ENCODE data around the gene KLC1.
A peak's percentile ranks its signal among the peaks of the same experiment; 100 is the strongest.

The KLC1 gene

DNA sequence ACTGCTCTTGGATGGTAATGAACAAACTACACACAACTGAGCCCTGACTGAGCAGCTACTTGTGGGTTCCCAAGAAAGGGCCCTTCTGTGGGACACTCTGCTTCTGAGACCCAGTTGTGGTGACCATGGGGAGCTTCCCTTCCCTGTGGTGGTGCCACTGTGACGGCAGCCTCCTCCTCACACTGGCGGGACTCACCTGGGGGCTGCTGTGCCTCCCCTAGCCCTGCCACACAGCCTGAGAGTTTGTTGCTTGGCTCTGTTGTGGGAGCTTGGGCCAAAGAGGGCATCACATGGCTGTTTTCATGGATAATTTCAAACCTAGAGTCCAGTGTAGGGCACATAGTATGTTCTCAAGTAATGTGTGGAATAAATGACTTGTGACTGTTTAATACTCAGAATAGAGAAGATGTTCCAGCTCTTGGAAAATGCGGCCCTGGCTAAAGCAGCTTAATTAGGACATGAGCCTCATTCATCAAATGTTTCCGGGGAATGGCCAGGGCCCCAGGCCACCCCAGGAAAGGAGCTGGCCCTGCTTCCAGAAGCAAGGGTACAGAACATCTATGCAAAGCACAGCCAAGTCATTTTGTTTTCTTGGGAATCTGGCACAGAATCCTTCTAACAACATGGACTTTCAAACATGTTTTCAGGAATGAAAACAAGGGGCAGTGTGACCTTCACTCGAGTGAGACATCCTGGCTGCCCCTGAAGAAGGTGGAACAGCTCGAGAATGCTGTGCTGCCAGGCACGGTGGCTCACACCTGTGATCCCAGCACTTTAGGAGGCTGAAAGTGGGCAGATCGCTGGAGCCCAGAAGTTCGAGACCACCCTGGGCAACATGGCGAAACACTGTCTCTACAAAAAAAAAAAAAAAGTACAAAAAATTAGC is 107.8 kb downstream of the KLC1 start:
- peak in 6 of 14 donors; percentile 43 to 65 (median 52) for DNase-seq

DNA sequence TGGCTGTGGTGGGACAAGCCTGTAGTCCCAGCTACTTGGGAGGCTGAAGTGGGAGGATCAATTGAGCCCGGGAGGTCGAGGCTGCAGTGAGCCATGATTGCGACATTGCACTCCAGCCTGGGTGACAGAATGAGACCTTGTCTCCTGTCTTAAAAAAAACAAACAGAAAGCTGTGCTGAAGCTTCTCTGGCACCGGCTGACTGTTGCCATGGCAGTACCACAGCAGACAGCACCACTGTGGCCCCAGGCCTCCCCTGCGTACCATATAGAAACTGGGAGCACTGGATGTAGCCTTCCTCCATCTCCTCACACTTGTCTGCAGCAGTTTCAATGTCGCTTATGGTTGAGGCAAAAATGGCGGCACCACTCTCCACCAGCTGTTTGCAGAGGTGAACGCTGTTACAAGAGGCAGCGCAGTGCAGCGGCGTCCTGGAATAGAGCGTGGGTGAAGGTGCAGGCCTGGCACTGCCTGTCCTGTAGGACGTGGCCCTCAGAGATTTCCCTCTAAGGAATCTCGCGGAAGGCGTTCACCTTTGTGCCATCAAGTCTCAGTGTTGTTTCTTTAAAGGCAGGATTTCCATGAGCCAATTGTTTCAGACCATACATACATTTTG is 108.5 kb downstream of the KLC1 start:
- no peak for DNase-seq

DNA sequence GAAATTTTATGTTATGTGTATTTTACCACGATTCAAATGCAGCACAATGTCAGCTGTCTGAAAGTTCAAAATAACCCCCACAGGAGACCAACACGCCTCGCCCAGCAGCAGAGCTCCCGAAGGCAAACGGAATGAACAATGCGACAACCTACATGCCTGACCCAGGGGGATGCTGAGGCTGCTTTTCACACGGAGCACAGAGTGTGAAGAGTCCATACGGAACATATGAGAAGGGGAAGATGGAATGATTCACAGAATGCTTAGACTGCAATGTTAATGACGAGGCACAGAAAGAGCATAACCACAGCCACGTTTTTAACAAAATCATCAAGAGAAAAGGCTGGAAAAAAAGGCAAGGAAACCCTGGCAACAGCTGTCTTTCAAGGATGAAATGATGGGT is 109.2 kb downstream of the KLC1 start:
- no peak for DNase-seq

DNA sequence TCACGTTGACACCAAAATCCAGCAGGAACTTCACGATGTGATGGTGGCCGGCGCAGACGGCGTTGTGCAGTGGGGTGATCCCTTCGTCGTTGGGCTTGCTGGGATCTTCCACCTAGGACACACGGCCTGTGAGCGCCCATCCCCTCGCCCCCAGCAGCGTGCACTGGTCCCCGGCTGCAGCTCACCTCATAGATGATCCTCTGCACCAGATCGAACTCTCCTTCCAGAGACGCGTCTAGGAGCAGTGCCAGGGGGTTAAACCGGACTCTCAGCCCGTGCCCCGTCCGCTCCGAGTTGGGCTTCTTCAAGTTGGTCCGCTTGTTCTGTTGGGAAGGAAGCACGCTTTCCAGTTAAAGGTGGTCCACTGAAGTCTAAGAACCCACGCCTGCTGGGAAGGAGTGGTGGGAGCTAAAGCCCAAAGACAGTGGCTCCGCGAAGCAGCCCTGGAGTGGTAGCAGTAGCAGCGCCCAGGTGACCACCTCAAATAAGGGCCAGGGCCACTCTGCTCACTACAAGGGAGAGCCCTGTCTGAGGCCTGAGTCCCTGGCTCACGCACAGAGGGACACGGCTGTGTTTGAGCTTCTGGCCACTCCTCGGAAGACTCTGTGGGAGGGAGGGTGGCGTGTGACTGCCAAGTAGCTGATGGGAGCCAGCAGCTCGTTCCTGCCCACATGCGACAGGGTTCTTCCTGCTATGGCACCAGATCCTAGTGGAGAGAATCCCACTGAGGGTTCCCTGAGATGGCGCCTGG is 109.9 kb downstream of the KLC1 start:
- peak in 3 of 14 donors; percentile 35 to 72 (median 46) for DNase-seq

DNA sequence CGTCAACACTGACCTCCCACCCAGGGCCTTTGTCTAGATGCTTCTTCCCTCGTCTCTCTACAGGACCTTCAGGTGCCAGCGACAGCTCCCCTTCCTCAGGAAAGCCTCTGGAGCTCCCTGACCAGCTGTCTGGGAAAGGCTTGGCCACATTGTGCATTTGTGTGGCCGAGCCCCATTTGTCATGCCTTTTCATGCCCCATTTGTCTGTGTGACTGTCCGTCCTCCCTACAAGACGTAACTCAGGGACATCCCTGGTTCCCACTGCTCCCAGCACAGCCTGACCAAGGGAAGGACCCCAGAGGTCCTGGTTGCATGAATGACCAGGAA is 110.4 kb downstream of the KLC1 start:
- no peak for DNase-seq

DNA sequence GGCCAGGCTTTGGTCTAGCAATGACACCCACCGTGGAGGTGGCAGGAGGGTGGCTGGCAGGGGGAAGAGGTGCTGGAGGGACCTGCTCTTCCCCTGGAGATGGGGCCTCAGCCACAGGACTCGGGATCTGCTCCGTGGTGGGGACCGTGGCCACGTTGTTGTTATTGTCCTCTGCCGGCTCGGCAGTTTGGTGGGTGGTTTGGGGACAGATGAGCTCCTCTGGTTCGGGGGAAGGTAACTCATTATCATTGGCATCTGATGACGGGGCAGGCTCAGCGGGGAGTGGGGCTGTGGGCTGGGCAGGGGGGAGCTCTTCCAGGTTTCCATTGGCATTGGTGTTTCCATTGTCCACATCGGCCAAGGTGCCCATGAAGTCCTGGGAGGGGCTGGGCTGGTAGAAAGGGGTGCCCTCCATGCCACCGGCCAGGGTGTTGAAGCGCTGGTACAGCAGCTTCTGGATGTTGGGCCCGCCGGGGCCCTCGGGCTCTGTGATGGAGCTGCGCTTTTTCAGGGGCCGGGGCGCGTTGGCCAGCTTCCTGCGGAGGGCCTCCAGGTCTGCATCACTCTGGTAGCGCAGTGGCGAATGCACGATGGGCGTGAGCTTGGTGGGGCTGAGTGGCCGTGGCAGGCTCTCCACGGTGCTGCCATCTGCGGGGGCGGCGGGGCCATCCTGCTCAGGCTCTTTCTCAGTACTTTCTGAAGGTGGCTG is 110.9 kb downstream of the KLC1 start:
- DNase-seq = no peak

DNA sequence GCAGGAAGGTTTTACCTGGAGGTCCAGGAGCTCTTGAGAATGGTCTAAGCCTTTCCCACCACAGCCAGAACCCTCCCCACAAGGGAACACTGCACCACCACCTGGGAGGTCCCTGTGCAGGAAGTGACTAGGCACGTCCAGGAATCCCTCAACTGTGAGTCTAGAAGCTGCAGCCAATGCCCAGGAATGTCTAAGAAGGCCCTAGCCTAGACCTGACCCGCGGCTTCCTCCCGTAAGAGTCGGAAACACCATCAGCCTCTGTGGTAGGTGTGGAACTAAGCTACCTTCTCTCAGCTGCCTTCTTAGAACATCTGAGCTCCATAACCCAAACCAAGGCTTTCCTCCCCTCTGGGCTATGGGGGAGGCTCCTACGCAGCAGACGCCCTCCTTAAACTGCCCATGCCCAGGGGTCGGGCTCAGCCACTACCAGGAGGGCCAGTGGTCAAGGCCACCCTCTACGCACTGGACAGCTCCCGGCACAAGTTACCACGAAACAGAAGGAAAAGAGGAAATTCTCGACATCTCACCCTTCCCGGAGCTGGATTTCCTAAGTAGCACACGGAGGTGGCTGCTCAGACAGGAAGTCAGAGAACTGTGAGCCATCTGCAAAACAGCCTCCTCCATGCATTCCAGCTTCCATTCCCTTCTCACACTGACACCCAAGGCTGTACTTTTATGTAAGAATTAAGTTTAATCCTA is 112.1 kb downstream of the KLC1 start:
- no peak for DNase-seq

DNA sequence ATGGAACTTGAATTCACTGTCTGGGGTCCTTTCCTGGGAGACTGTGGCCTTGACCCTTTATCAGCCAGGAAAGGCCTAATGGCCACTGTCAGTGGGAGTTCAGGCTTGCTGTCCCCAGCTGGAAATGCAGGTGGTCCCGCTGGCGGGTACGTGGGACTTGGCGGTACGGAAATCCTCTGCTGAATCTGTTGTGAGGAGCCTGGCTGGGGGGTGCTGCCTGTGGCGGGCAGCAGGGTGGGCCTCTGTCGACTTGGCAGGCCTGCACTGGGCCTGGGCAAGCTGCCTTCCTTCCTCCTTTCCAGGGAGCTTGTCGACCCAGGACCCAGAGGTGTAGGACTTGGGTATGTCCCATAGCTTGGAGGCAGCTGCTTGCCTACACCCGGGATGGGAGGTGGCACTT is 112.9 kb downstream of the KLC1 start:
- DNase-seq = no peak

DNA sequence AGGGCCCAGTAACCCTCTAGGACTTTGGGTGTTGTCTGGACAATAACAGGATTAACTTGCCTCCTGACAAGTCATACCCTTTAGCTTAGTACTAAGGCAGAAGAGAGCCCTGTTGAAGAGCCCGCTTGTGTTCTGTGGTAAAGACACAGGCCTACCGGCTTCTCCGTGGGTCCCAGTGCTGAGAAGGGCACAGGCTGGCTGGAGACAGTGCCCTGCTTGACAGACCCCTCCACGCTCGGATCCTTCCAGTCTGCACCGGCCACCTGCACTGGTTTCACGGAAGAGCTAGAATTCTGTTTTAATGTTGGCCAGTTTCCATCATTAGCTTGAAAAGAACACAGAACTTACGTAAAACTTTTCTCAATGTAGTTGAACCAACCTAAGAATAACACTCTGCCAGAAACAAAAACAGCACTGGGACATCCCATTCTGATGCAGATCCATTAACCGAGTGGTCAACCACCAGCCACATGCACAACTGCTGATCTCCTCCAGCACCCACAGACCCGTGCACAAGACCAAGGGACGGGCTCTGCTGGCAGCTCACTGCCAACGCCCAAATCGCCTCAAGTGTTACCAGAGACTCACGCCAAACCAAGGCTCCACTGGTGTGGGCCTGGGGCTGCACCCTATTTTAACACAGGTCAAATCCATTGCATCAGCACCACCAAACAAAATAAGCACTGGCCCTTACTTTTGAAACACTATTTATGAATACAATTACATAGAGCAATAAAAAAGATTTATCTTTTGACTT is 113.7 kb downstream of the KLC1 start:
- DNase-seq = no peak

DNA sequence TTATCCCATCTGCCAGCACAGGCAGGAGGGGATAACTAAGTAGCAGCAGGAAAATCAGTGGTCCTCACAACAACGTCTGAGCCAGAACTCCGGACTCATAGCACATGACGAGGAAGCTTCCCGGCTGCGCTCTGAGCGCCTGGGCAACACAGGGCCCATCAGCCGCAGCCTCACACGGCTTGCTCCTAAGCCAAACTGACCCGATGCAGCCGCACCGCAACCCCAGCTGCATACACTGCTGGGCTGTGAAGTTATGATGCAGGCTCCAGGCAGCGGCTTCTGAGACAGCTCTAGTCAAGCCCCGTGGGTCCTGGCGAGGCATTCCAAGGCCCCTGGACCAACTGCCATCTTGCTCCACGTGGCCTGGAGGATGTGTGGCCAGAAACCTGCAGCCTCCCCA is 114.7 kb downstream of the KLC1 start:
- no peak for DNase-seq

DNA sequence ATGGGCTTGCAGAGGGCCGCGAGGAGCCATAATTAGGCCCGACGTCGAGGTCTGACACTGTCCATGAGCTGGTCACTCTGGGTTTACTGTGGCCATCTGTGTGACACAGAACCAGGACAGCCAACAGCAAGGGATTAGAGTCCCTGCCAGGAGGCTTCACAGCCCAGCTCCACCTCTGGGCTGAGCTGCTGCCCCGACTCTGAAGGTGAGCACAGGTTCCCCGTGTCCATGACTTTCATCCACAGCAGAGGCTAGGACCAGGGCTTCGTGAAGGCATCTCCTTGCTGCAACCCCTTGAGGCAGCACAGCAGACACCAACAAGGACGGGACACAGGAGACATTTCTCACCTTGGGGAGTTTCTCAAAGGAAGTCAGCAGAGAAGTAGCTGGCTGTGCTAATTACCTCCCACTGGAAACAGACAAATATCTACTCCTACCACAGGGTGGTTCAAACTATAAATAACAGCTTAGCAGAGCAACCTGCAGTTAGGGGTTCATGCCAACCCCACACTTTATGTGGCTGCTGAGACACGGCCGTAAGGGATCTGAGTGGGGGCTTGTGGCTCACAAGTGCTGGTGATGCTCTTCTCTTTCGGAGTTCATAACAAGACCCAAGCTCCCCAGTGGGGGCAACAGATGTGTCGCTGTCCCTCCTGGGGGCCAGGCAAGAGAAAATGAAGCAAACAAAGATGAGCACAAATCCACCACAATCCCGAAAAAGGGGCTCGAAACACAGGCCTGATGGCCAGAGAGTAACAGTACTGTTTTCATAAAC is 115.8 kb downstream of the KLC1 start:
- DNase-seq = peak in 1 of 14 donors; percentile 77

DNA sequence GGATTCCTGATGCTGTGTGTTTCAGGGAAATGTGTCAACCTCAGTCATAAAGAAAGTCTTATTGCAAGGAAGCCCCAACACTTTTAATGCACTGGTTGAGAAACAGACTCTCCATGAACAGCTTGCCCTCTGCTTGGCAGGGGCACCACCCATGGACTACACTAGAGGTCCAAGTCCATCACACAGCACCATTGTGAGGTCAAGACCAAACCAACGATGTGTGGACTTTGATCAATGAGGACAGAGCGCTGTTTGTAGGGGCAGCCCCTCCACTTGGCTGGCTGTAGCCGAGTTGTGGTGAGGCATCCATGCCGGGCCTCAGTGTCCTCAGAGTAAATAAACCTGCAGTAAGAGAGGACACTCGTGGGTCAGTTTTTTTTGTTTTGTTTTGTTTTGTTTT is 116.4 kb downstream of the KLC1 start:
- DNase-seq = no peak

DNA sequence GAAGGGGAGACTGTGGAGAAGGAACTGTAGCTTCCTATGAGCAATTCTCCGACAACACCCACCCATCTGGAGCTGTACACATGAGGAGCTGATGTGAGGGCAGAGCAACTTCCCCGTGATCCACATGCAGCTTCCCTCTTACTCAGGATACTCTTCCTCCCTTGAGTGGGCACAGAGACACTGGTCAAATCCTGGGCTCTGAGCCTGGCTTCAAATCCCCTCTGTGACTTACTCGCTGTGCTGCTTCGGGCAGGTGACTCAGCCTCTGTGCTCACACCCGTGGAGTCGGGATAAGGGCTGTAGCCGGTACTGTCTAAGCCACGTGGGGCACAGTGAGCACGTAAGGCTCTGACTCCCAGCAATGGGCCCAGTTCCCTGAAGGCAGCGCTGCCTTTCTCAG is 117.7 kb downstream of the KLC1 start:
- DNase-seq = no peak

DNA sequence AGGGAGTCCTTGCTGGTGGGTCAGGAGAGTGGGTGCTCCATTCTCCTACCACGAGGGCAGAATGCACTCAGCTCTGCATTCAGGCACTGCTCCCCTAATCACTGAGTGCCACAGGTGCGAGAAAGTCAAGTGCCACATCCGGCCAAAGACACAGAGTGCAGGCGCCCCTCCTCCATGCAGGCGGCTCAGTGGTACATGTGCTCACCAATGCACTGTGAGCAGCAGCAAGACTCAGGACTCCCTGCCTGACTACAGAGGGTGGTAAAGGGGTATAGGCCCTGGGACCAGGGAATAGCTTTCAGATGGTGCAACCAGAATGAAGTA is 119.5 kb downstream of the KLC1 start:
- DNase-seq = no peak

DNA sequence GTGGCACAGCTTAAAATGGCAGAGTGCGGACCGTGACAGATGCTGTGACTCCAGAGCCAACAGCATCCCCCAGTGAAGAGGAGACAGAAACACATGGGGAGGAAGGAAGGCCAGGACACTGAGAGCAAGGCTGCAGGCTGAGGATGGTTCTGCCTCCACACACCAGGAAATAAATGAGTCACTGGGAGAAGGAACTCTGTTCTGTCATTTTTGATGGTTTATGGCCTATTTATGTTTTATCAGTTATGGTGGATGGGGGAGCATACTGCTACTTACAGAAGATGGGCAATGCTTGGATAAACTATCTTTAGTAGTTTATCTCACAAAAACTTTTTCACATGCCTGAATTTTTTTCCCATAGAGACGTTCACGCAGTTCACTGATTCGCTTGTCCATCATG is 120.4 kb downstream of the KLC1 start:
- peak in 1 of 14 donors; percentile 21 for DNase-seq

DNA sequence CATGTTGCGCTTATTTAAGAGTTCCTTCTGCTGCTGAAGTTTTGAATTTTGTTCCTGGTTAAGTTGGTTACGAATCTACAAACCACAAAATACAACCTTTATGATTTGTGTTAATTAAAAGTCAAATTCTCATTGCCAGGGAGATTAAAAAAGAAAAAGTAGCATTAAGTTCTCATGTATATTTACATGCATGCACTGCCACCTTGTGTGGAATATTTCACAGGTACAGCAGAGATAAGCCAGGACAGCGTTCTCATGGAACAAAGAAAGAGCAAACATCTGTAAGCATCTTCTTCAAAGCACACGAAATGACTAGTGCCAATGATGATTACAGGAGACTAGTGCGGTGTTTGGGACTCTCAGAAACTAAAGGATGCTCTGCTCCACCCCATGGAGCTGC is 120.8 kb downstream of the KLC1 start:
- no peak for DNase-seq

Measured in C1 segment of cervical spinal cord (tissue), 14 donors.